K562 (cell line): Measurements from ENCODE around the gene SPEM1. TPM values are rescaled to one million over a fixed set of nuclear protein-coding genes. Genes with fewer than 3 reads are reported as not detected.
A peak's percentile ranks its signal among the peaks of the same experiment; 100 is the strongest.

Experiments used
- ATAC-seq: fragments of 200-7000 bp; cut with Tn5 transposase; 3 replicates; pipeline ENCODE4 v1.9.1; 2020; ENCODE audit warnings: moderate library complexity
- BruUV-seq: library from RNA; stranded (reverse); fragments of 400-500 nt; replicated peaks from 2 replicates; lab custom pipeline; 2021; lab: Mats Ljungman, UMichigan
- CTCF ChIA-PET: fragments of 300-600 bp; formaldehyde crosslinking; extraction: SDS; loops from one replicate; lab custom pipeline; 2021; ENCODE audit warnings: low intra/inter-chr PET ratio; lab: Yijun Ruan, JAX
- POLR2A ChIA-PET: fragments of 300-600, 350-650 bp; sonication (Branson Sonifier 250); formaldehyde crosslinking; extraction: SDS; loops from one replicate; lab custom pipeline; 2021; ENCODE audit warnings: antibody characterized with exemption, inconsistent platforms; lab: Yijun Ruan, JAX
- DNase-seq, 4 experiments: peaks; one replicate each; pipeline versions ENCODE4 v3.0.0 to v3.0.0-alpha.2; 2011 to 2018; ENCODE audit warnings: low spot score in 3 of 4, mixed read lengths in 3 of 4; ENCODE audit errors: extremely low read depth in 1 of 4
- FAIRE-seq: peaks from 2 replicates; lab custom pipeline; 2011; peaks lifted over from hg19 to GRCh38; lab: Jason Lieb, UNC
- H2AFZ ChIP-seq: 2 replicates; pipeline ENCODE4 v1.6.0; 2011; ENCODE audit warnings: low read depth, low read length, control low read depth, inconsistent platforms
- H3K27ac ChIP-seq: fragments of 200-600 bp; 3 replicates; pipeline ENCODE4 v1.8.0; 2011; ENCODE audit warnings: low read depth, mild to moderate bottlenecking, control low read depth, inconsistent platforms, low read length, moderate library complexity, mixed read lengths; ENCODE audit errors: extremely low read depth
- H3K27me3 ChIP-seq, 2 experiments: fragments of 300-600 bp in 1 of 2; 2 replicates in 1 of 2; 3 replicates in 1 of 2; pipeline versions ENCODE4 v1.6.0 to v1.8.0; 2011; ENCODE audit warnings: inconsistent platforms in 2 of 2, low read length in 2 of 2, mild to moderate bottlenecking in 1 of 2, mixed read lengths in 1 of 2, moderate library complexity in 1 of 2; ENCODE audit not compliant: control insufficient read depth in 2 of 2, insufficient read depth in 2 of 2
- H3K36me3 ChIP-seq: fragments of 300-600 bp; 3 replicates; pipeline ENCODE4 v1.8.0; 2011; ENCODE audit warnings: mild to moderate bottlenecking, low read length, inconsistent platforms; ENCODE audit not compliant: control insufficient read depth, insufficient read depth
- H3K4me1 ChIP-seq, 2 experiments: fragments of 200-600 bp in 1 of 2; replicated peaks in 1 of 2; 2 replicates in 1 of 2; 3 replicates in 1 of 2; pipeline versions ENCODE4 v1.5.1 to v1.8.0; 2011; ENCODE audit warnings: inconsistent platforms in 2 of 2, low read length in 2 of 2, mild to moderate bottlenecking in 1 of 2, mixed read lengths in 1 of 2, moderate library complexity in 1 of 2; ENCODE audit not compliant: control insufficient read depth in 2 of 2, insufficient read depth in 2 of 2
- H3K4me2 ChIP-seq: 2 replicates; pipeline ENCODE4 v1.6.1; 2011; ENCODE audit warnings: low read length, control low read depth, inconsistent platforms, mixed read lengths; ENCODE audit not compliant: insufficient read depth
- H3K4me3 ChIP-seq: fragments of 200-600 bp; sonication (generic), shearing (Covaris generic); 2 replicates; pipeline ENCODE4 v1.5.1; 2016; ENCODE audit warnings: control low read depth, inconsistent platforms
- H3K79me2 ChIP-seq: fragments of 200-600 bp; 3 replicates; pipeline ENCODE4 v1.8.0; 2011; ENCODE audit warnings: low read length, inconsistent platforms; ENCODE audit not compliant: control insufficient read depth, insufficient read depth
- H3K9ac ChIP-seq, 2 experiments: 2 replicates each; pipeline versions ENCODE4 v1.6.0 to v1.6.1; 2011; ENCODE audit warnings: low read depth in 2 of 2, low read length in 2 of 2, control low read depth in 1 of 2, inconsistent platforms in 1 of 2, mild to moderate bottlenecking in 1 of 2, mixed read lengths in 1 of 2; ENCODE audit not compliant: insufficient read depth in 1 of 2
- H3K9me1 ChIP-seq: one replicate; pipeline ENCODE4 v1.6.0; 2011; ENCODE audit warnings: inconsistent platforms, mild to moderate bottlenecking, low read length, moderate library complexity; ENCODE audit not compliant: control insufficient read depth, insufficient read depth
- H3K9me3 ChIP-seq: replicated peaks from 2 replicates; pipeline ENCODE4 v1.5.1; 2011; ENCODE audit warnings: low read depth, low read length, inconsistent platforms; ENCODE audit not compliant: control insufficient read depth, insufficient read depth
- H4K20me1 ChIP-seq: replicated peaks from 2 replicates; pipeline ENCODE4 v1.6.1; 2011; ENCODE audit warnings: low read length, inconsistent platforms, mixed read lengths; ENCODE audit not compliant: control insufficient read depth, insufficient read depth
- ARID4B ChIP-seq: sonication (generic); formaldehyde crosslinking; IDR thresholded peaks from 2 replicates; pipeline ENCODE4 v1.8.0; 2022; ENCODE audit warnings: mild to moderate bottlenecking, missing genetic modification reagents
- FOSL1 ChIP-seq: fragments of 200-800 bp; sonication (Bioruptor generic); conservative IDR thresholded peaks from 2 replicates; pipeline ENCODE4 v1.6.1; 2016; ENCODE audit warnings: missing genetic modification characterization, missing compliant biosample characterization
- whole genome bisulfite sequencing: fragments of 100-300 bp; shearing (Covaris generic); methylation state at CpG from one replicate; pipeline ENCODE4 v1.1.6; 2016; ENCODE audit warnings: low coverage, mixed read lengths; ENCODE audit not compliant: insufficient coverage; ENCODE audit errors: missing lambda C conversion rate; 5-methylcytosine and 5-hydroxymethylcytosine counted together
- in situ Hi-C: fragments of 300-500 bp; cut with MboI; formaldehyde crosslinking; loops from 4 replicates; pipeline ENCODE4 v1.15.0; 2018; ENCODE audit warnings: inconsistent platforms, mixed read lengths
- intact Hi-C: fragments of 100-400 bp; cut with micrococcal nuclease; formaldehyde crosslinking; loops from 2 replicates; pipeline ENCODE4 v1.14.2; 2022
- polyA plus RNA-seq, 8 experiments: library from polyadenylated mRNA; depleted of rRNA in 4 of 8; stranded (reverse) in 5 of 8; unstranded in 3 of 8; fragments of >200 nt; fragmentation: Nextera tagmentation in 2 of 8; fragmentation: Illumina TruSeq in 1 of 8; extraction: Ambion mirVana in 2 of 8; extraction: Trizol in 1 of 8; gene quantifications; 2 replicates each; pipeline versions ENCODE4 v1.2.1 to v1.2.3, GENCODE V29; 2011 to 2014; ENCODE audit warnings: inconsistent platforms in 1 of 8, missing spikeins in 1 of 8
- total RNA-seq, 7 experiments: library from RNA; depleted of rRNA in 6 of 7; stranded (reverse); fragments of >200 nt in 6 of 7; fragmentation: Illumina TruSeq in 2 of 7; extraction: Trizol in 2 of 7; gene quantifications; 2 replicates each; pipeline versions ENCODE4 v1.2.1 to v1.2.3, GENCODE V29; 2011 to 2021; ENCODE audit warnings: low replicate concordance in 1 of 7

Gene SPEM1
- total and polyA plus RNA-seq, 9 of the 15 experiments (the other 6 are each of a cell fraction or from before 2014, with no cell fraction given), result not detected

GRCh38 chr17:7403043-7403726 is 16.9 kb upstream of the SPEM1 start:
- BruUV-seq, result TSS peak; percentile 86
- 17% methylated on average over 12 of the region's 16 CpGs for WGBS
- H3K79me2 ChIP-seq, result peaks cover 8% of the 10 kb centered on the region; the same call in 2 of the 3 replicates
- H3K27me3 ChIP-seq, result no peaks in the 10 kb centered on the region
- H2AFZ ChIP-seq, result peak overlapping the region; percentile 90
- in situ Hi-C loops (no loop called here), intact Hi-C loops (loop anchor here (5.0 kb wide), 2 partner anchors 34 to 79 kb away; partner anchors contain the start of genes FGF11, POLR2A, SLC35G6 and TMEM102)
- no peak for FAIRE-seq
- H3K4me3 ChIP-seq, result peak overlapping the region; percentile 68
- H3K4me1 ChIP-seq, result peaks cover 11 to 25% of the 10 kb centered on the region in 2 experiments; a peak in 3 of 5 replicates
- no peaks in the 10 kb centered on the region for H3K9me3 ChIP-seq
- ATAC-seq, result peak; percentile 4; the same call in 2 of the 3 replicates
- H3K27ac ChIP-seq, result peak overlapping the region; percentile 69
- CTCF ChIA-PET, result no interaction called here
- TF ChIP-seq FOSL1 (tag) (no peak), ARID4B (CRISPR knock-in tag) (0 out of 2 replicates have a peak, but pooled peaks have one; percentile 20)
- POLR2A ChIA-PET, result interaction anchor here (0.6 to 1.8 kb wide), 9 partner anchors 17 to 194 kb away, joined by 3 to 23 read pairs (median 3); partner anchors contain the start of genes POLR2A, TNK1 and ZBTB4
- H3K9me1 ChIP-seq, result no peaks in the 10 kb centered on the region
- peak overlapping the region; percentile 79 for H3K4me2 ChIP-seq
- H3K36me3 ChIP-seq, result peaks cover 3% of the 10 kb centered on the region; the same call in 1 of the 3 replicates
- H3K9ac ChIP-seq, result peak overlapping the region; percentile 75 to 85
- peak in 3 of 4 experiments; percentile 51 to 57 (median 55) for DNase-seq
- no peaks in the 10 kb centered on the region for H4K20me1 ChIP-seq
